Neutrophil (primary cell): ENCODE data around the gene ANGEL1.

ENCODE experiments used
- H3K27ac ChIP-seq: fragments of 200-600 bp; sonication (generic); 2 replicates; pipeline ENCODE4 v1.5.1; 2016; ENCODE audit warnings: mild to moderate bottlenecking, moderate library complexity
- H3K27me3 ChIP-seq: fragments of 200-600 bp; sonication (generic); 2 replicates; pipeline ENCODE4 v1.6.0; 2016; ENCODE audit warnings: mild to moderate bottlenecking
- H3K36me3 ChIP-seq: fragments of 200-600 bp; sonication (generic); 2 replicates; pipeline ENCODE4 v1.5.1; 2017
- H3K4me1 ChIP-seq, 2 experiments: fragments of 200-600 bp in 1 of 2; sonication (generic) in 1 of 2; 1 replicate in 1 of 2; 2 replicates in 1 of 2; pipeline versions ENCODE4 v1.5.1 to v1.6.1; 2013 to 2016; ENCODE audit warnings: low read depth in 1 of 2, low read length in 1 of 2, mild to moderate bottlenecking in 1 of 2, moderate library complexity in 1 of 2; ENCODE audit not compliant: control insufficient read depth in 1 of 2, insufficient read depth in 1 of 2
- H3K4me3 ChIP-seq, 2 experiments: fragments of 200-600 bp in 1 of 2; sonication (generic) in 1 of 2; 1 replicate in 1 of 2; 2 replicates in 1 of 2; pipeline ENCODE4 v1.5.1; 2013 to 2016; ENCODE audit warnings: low read depth in 1 of 2, low read length in 1 of 2, mild to moderate bottlenecking in 1 of 2, moderate library complexity in 1 of 2
- H3K9me3 ChIP-seq: fragments of 200-600 bp; sonication (generic); 2 replicates; pipeline ENCODE4 v1.5.1; 2016
- TF ChIP-seq, protein P1 (sequence below): fragments of 200-600 bp; sonication (generic); IDR thresholded peaks from 2 replicates; pipeline ENCODE4 v1.5.1; 2016; ENCODE audit warnings: antibody characterized with exemption

The ANGEL1 gene

DNA sequence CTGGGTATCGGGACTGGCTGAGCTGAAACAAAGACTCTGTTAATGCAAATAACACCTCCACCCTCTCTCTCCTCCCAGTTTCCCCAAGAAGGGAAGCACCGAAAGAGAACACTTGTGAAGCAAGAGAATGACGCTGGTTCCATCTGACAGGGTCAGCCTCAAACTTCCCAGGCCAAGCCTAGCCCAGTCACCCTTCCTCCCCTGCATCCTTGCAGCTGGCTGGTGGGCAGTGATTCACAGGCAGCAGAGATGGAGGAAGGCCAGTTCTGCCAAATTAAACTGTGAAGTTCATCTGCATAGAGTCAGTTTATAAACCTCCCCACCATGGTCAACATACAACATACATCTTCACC is 16.3 kb upstream of the ANGEL1 start:
- Histone ChIP-seq H3K36me3 (no peaks in the 10 kb centered on the region), H3K27ac (no peak overlapping the region), H3K4me3 (no peak overlapping the region), H3K9me3 (no peaks in the 10 kb centered on the region), H3K27me3 (peaks cover 6% of the 10 kb centered on the region), H3K4me1 (no peaks in the 10 kb centered on the region)
- TF ChIP-seq, protein P1, sequence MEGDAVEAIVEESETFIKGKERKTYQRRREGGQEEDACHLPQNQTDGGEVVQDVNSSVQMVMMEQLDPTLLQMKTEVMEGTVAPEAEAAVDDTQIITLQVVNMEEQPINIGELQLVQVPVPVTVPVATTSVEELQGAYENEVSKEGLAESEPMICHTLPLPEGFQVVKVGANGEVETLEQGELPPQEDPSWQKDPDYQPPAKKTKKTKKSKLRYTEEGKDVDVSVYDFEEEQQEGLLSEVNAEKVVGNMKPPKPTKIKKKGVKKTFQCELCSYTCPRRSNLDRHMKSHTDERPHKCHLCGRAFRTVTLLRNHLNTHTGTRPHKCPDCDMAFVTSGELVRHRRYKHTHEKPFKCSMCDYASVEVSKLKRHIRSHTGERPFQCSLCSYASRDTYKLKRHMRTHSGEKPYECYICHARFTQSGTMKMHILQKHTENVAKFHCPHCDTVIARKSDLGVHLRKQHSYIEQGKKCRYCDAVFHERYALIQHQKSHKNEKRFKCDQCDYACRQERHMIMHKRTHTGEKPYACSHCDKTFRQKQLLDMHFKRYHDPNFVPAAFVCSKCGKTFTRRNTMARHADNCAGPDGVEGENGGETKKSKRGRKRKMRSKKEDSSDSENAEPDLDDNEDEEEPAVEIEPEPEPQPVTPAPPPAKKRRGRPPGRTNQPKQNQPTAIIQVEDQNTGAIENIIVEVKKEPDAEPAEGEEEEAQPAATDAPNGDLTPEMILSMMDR: no peak

DNA sequence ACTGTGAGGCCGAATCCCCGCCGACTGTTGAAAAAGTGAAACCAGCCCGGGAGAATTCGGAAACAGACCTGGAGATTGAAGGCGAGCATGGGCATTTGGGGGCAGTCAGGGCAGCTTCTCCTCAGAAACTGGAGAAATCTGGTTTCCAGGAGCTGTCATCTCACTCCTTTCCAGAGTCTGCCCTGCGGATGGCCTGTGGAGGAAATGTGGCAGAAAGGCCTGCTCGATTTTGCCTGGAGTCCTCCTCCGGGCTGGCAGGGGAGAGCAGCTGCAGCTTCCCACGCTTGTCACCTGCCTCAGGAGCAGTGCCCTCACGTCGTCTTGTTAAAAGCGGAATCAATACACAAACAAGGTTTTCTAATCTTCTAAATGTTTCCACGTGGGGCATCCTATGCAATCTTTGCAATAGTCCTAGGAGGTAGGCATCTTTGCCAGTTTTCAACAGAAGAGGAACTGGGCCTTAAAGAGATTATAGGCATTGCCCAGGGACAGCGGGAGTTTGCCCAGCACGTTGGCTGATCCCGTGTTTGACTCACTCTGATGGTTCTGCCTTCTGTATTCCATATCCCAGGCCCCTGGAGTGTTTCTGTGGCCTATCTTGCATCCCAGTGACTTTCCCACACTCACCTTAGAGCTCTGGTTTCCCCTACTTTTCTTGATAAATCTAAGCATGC is 15.8 kb upstream of the ANGEL1 start:
- no peaks in the 10 kb centered on the region for H3K9me3 ChIP-seq
- no peak overlapping the region for H3K4me3 ChIP-seq
- H3K36me3 ChIP-seq: no peaks in the 10 kb centered on the region
- no peak overlapping the region for H3K27ac ChIP-seq
- H3K27me3 ChIP-seq: peaks cover 6% of the 10 kb centered on the region
- H3K4me1 ChIP-seq: no peaks in the 10 kb centered on the region
- TF ChIP-seq, protein P1: no peak

DNA sequence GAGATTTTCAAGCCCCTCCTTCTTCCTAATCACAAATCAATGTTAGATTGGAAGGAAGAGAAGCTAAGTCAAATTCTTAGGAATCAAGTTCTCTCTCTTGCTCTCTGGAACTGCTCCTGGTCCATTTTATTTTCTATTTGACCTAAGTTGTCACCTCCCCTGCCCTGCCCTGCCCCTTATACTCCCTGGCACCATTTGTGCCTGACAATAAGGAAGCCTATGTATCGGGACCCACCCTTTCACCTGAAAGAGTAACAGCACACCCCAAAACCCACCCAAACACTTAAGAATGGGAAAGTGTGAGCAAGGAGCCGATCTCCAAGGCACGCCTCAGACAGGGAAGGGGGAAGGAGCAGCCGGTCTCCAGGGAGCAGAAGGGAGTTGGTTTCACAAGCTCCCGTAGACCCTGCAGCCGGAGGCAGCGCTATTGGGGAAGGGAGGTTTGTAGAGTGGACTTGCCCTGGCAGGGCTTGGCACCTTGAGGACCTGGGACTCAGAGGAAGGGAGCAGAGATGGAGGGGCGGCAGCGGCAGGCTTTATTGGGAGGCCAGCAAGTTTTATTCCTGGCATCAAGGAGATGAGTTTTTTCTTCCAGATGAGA is 15.1 kb upstream of the ANGEL1 start:
- Histone ChIP-seq H3K27me3 (peaks cover 6% of the 10 kb centered on the region), H3K4me3 (no peak overlapping the region)
- TF ChIP-seq, protein P1: no peak

DNA sequence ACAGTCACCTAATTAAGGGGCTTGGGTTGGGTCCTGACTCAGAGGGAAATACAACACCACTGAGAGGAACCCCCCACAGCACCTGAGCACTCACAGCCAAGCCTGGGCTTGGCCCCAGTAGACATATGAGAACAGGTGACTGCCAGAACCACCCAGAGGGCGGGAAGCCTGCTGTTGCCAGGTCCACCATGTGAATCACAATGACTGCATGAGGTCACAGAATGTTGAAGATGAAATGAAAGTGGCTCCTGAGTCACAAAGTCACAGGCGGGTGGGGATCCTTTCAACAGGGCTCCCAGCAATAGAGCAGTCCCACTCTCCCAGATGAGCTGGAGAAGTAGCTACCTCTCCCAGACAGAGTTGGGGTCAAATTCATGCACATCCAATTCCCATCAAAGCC is 13.4 kb upstream of the ANGEL1 start, which contains the start of gene LRRC74A:
Gene LRRC74A (plus strand): TSS at position 287 of the 400 bp plus-strand sequence. CDS start 290 bp downstream, outside the sequence.
- Histone ChIP-seq H3K36me3 (no peaks in the 10 kb centered on the region), H3K27me3 (peaks cover 6% of the 10 kb centered on the region), H3K27ac (no peak within 1 kb of the TSS), H3K4me3 (no peak within 1 kb of the TSS), H3K4me1 (no peaks in the 10 kb centered on the region), H3K9me3 (no peaks in the 10 kb centered on the region)
- TF ChIP-seq, protein P1: no peak

More for the DNA sequence above, 15.1 kb upstream of the ANGEL1 start:
- Histone ChIP-seq H3K27ac (no peak overlapping the region), H3K36me3 (no peaks in the 10 kb centered on the region), H3K9me3 (no peaks in the 10 kb centered on the region), H3K4me1 (no peaks in the 10 kb centered on the region)

DNA sequence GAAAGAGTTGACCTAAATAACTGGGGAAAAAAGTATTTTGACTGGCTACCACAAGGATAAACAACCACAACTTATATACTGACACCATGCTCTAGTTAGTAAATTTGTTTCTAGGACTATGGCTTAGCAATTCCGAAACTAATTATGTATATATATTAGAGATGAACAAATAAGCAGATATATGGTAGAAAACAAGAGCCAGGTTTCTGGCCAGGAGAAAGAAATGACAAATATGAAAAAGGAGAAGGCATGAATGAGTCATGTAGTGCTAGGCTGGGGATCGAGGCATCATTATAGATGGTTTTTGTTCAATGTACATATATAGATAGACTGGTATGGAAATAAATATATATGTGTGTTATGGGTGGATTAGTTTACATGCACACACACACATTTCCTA is 8.0 kb upstream of the ANGEL1 start:
- H3K36me3 ChIP-seq: no peaks in the 10 kb centered on the region
- no peak overlapping the region for H3K4me3 ChIP-seq
- H3K27me3 ChIP-seq: peaks cover 32% of the 10 kb centered on the region
- no peaks in the 10 kb centered on the region for H3K9me3 ChIP-seq
- TF ChIP-seq, protein P1: no peak
- no peaks in the 10 kb centered on the region for H3K4me1 ChIP-seq
- H3K27ac ChIP-seq: no peak overlapping the region
